ENCODE measurements around the gene PSMD6. TPM values are rescaled to one million over a fixed set of nuclear protein-coding genes. Genes with fewer than 3 reads are reported as not detected.

The PSMD6 gene
- total RNA-seq, 1 experiment from 2014 or later = 78.7 TPM

DNA sequence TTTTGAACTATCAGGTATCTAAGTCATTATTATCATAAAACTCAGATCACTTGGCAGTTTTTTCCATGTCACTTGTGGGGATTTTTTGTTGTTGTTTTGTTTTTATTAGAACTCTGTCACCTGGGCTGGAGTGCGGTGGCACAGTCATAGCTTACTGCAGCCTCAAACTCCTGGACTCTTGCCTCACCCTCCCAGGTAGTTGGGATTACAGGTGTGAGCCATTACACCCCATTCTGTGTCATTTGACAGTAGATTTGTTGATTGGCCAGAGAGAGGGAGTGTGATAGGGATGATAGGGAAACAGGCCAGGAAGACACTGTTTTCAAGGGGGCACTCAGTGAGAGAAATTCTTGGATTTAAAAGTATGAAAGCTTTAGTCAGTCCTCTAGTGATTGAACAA, 56.4 kb downstream of the PSMD6 start:
- RAD21 ChIA-PET (ENCODE audit: low non-redundant PET in 1 of 2, low total read pairs in 2 of 2, uncharacterized antibody in 2 of 2, unreplicated experiment in 2 of 2) = no interaction called here

More for the DNA sequence above, 56.4 kb downstream of the PSMD6 start:
- Histone ChIP-seq H3K4me1 (ENCODE audit: control insufficient read depth in 1 of 2, insufficient read depth in 2 of 2, low read length in 2 of 2) (0 out of 4 replicates have a peak, but pooled peaks cover 0 to 5% of the 10 kb centered on the region in 2 experiments), H3K36me3 (ENCODE audit: control insufficient read depth in 1 of 2, insufficient read depth in 2 of 2, low read length in 2 of 2) (no peaks in the 10 kb centered on the region; a peak in 1 of 4 replicates), H3K9me2 (ENCODE audit: insufficient read depth) (no peaks in the 10 kb centered on the region), H3K27me3 (ENCODE audit: insufficient read depth, low read length) (no peaks in the 10 kb centered on the region), H4K20me1 (ENCODE audit: insufficient read depth) (peaks cover 11% of the 10 kb centered on the region; the same call in 1 of the 2 replicates), H3K9me3 (ENCODE audit: control insufficient read depth in 1 of 2, insufficient read depth in 1 of 2, low read depth in 1 of 2, low read length in 2 of 2) (no peaks in the 10 kb centered on the region), H3K27ac (ENCODE audit: low read depth, low read length) (no peak overlapping the region), H3K9ac (ENCODE audit: low read length) (no peak overlapping the region), H3K79me2 (ENCODE audit: insufficient read depth, low read length) (peaks cover 49% of the 10 kb centered on the region), H2AFZ (ENCODE audit: low read depth, low read length, poor library complexity, severe bottlenecking) (no peak overlapping the region), H3K4me3 (replicated peaks in 1 of 2; ENCODE audit: low read depth in 1 of 2, low read length in 2 of 2) (no peak overlapping the region), H3K4me2 (ENCODE audit: low read length) (no peak overlapping the region)
- TF ChIP-seq YY1 (IDR thresholded peaks at IDR 0.05; ENCODE audit: extremely low read depth, insufficient replicate concordance, low read depth, low read length) = no peak
- TF ChIP-seq, protein P1, sequence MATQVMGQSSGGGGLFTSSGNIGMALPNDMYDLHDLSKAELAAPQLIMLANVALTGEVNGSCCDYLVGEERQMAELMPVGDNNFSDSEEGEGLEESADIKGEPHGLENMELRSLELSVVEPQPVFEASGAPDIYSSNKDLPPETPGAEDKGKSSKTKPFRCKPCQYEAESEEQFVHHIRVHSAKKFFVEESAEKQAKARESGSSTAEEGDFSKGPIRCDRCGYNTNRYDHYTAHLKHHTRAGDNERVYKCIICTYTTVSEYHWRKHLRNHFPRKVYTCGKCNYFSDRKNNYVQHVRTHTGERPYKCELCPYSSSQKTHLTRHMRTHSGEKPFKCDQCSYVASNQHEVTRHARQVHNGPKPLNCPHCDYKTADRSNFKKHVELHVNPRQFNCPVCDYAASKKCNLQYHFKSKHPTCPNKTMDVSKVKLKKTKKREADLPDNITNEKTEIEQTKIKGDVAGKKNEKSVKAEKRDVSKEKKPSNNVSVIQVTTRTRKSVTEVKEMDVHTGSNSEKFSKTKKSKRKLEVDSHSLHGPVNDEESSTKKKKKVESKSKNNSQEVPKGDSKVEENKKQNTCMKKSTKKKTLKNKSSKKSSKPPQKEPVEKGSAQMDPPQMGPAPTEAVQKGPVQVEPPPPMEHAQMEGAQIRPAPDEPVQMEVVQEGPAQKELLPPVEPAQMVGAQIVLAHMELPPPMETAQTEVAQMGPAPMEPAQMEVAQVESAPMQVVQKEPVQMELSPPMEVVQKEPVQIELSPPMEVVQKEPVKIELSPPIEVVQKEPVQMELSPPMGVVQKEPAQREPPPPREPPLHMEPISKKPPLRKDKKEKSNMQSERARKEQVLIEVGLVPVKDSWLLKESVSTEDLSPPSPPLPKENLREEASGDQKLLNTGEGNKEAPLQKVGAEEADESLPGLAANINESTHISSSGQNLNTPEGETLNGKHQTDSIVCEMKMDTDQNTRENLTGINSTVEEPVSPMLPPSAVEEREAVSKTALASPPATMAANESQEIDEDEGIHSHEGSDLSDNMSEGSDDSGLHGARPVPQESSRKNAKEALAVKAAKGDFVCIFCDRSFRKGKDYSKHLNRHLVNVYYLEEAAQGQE (IDR thresholded peaks at IDR 0.05; ENCODE audit: low read depth) = no peak
- no peak for TF ChIP-seq EGR1 (IDR thresholded peaks at IDR 0.05; ENCODE audit: low read depth)
- TF ChIP-seq, protein P2, sequence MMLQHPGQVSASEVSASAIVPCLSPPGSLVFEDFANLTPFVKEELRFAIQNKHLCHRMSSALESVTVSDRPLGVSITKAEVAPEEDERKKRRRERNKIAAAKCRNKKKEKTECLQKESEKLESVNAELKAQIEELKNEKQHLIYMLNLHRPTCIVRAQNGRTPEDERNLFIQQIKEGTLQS (IDR thresholded peaks at IDR 0.05) = no peak
- DNase-seq (ENCODE audit: low read depth, low spot score) (no peak), ATAC-seq (no peak)
- no TSS peak for BruUV-seq (replicated peaks)
- POLR2A ChIA-PET = no interaction called here
- CTCF ChIA-PET = no interaction called here
- intact Hi-C loops (cut with micrococcal nuclease) = no loop called here

All from HCT116 (cell line).